Endothelial cell (in vitro differentiated cells): ENCODE results near the gene CLCF1. TPM values are rescaled to one million over a fixed set of nuclear protein-coding genes. Genes with fewer than 3 reads are reported as not detected.

Experiments used
- DNase-seq: peaks from one replicate; pipeline ENCODE4 v3.0.0; 2021; ENCODE audit warnings: low spot score
- H3K27ac Mint-ChIP-seq: one replicate; pipeline ENCODE4 v1.8.0; 2021; ENCODE audit warnings: mixed read lengths, inconsistent platforms; ENCODE audit not compliant: unreplicated experiment
- H3K27me3 Mint-ChIP-seq: one replicate; pipeline ENCODE4 v1.8.0; 2021; ENCODE audit warnings: mild to moderate bottlenecking, moderate library complexity, mixed read lengths, inconsistent platforms; ENCODE audit not compliant: unreplicated experiment
- H3K36me3 Mint-ChIP-seq: one replicate; pipeline ENCODE4 v1.8.0; 2021; ENCODE audit warnings: mild to moderate bottlenecking, low read depth, mixed read lengths, inconsistent platforms; ENCODE audit not compliant: unreplicated experiment
- H3K4me1 Mint-ChIP-seq: one replicate; pipeline ENCODE4 v1.8.0; 2021; ENCODE audit warnings: mild to moderate bottlenecking, mixed read lengths, inconsistent platforms; ENCODE audit not compliant: unreplicated experiment
- H3K4me3 Mint-ChIP-seq: one replicate; pipeline ENCODE4 v1.8.0; 2021; ENCODE audit warnings: mild to moderate bottlenecking, mixed read lengths, inconsistent platforms; ENCODE audit not compliant: unreplicated experiment
- H3K9me3 Mint-ChIP-seq: one replicate; pipeline ENCODE4 v1.8.0; 2021; ENCODE audit warnings: mixed read lengths, inconsistent platforms; ENCODE audit not compliant: unreplicated experiment
- total RNA-seq: library from RNA; stranded (reverse); fragmentation: NEBNext Ultra II Directional; extraction: Animal tissue kit (Norgen Biotek cat#: 25700); gene quantifications from one replicate; pipeline ENCODE4 v1.2.1, GENCODE V29; 2021; ENCODE audit not compliant: unreplicated experiment
- TF ChIP-seq, protein P1 (sequence below): fragments of 200-600 bp; sonication (generic); IDR thresholded peaks from one replicate; pipeline ENCODE4 v1.5.0; 2021; ENCODE audit warnings: antibody characterized with exemption; ENCODE audit not compliant: unreplicated experiment

The CLCF1 gene
- total RNA-seq, 1 donor from 2014 or later = 12.6 TPM

DNA sequence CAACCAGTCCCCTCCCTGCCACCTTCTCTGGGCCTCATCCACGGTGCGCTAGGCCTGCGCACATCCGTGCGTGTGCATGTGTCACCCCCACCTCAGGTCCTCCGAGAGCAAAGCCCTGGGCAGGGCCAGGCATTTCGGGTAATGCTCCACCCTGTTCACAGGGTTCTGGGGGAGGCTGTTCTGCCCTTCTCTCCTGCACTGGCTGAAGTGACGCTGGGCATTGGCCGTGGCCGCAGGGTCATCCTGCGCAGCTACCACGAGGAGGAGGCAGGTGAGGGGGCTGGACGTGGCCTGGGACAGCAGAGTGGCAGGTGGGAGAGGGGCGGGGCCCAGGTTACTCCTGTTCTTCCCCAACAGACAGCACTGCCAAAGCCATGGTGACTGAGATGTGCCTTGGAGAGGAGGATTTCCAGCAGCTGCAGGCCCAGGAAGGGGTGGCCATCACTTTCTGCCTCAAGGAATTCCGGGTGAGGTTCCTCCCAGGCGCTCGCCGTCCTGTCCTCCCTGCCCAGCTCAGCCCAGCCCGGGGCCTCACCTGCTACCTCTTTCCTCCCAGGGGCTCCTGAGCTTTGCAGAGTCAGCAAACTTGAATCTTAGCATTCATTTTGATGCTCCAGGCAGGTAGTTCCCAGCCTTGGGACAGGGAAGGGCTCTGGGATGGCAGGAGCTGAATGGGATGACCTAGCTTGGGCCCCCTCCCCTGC lies 22.3 kb upstream of the CLCF1 start:
- H3K27me3 Mint-ChIP-seq = peaks cover 17% of the 10 kb centered on the region
- no peak overlapping the region for H3K4me3 Mint-ChIP-seq
- H3K4me1 Mint-ChIP-seq = peaks cover 35% of the 10 kb centered on the region
- DNase-seq = no peak
- H3K27ac Mint-ChIP-seq = no peak overlapping the region
- H3K9me3 Mint-ChIP-seq = no peaks in the 10 kb centered on the region
- TF ChIP-seq, protein P1, sequence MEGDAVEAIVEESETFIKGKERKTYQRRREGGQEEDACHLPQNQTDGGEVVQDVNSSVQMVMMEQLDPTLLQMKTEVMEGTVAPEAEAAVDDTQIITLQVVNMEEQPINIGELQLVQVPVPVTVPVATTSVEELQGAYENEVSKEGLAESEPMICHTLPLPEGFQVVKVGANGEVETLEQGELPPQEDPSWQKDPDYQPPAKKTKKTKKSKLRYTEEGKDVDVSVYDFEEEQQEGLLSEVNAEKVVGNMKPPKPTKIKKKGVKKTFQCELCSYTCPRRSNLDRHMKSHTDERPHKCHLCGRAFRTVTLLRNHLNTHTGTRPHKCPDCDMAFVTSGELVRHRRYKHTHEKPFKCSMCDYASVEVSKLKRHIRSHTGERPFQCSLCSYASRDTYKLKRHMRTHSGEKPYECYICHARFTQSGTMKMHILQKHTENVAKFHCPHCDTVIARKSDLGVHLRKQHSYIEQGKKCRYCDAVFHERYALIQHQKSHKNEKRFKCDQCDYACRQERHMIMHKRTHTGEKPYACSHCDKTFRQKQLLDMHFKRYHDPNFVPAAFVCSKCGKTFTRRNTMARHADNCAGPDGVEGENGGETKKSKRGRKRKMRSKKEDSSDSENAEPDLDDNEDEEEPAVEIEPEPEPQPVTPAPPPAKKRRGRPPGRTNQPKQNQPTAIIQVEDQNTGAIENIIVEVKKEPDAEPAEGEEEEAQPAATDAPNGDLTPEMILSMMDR = no peak
- peaks cover 12% of the 10 kb centered on the region for H3K36me3 Mint-ChIP-seq

DNA sequence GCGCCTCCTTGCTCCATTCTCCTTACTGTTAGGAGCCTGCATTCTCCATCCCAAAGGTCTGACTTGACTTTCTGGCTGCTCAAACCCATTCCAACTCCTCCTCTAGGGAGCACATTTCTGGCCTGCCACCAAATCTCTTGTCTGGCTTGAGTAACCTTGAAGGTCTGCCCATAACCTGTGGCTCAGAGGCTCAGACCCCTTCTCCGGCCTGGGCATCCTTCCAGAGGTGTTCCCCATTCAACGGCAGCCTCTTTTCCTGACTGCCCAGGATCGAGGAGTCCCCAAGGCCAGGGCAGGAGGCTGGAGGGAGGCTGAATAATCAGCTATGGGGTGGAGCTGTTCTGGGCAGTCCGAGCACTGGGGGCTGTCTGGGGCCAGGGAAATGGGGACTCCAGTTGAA lies 20.6 kb upstream of the CLCF1 start:
- TF ChIP-seq, protein P1 = no peak
- peaks cover 32% of the 10 kb centered on the region for H3K4me1 Mint-ChIP-seq
- peak overlapping the region; percentile 30 for H3K4me3 Mint-ChIP-seq
- no peak overlapping the region for H3K27ac Mint-ChIP-seq
- no peak for DNase-seq
- H3K27me3 Mint-ChIP-seq = peaks cover 18% of the 10 kb centered on the region
- H3K36me3 Mint-ChIP-seq = peaks cover 12% of the 10 kb centered on the region
- no peaks in the 10 kb centered on the region for H3K9me3 Mint-ChIP-seq

DNA sequence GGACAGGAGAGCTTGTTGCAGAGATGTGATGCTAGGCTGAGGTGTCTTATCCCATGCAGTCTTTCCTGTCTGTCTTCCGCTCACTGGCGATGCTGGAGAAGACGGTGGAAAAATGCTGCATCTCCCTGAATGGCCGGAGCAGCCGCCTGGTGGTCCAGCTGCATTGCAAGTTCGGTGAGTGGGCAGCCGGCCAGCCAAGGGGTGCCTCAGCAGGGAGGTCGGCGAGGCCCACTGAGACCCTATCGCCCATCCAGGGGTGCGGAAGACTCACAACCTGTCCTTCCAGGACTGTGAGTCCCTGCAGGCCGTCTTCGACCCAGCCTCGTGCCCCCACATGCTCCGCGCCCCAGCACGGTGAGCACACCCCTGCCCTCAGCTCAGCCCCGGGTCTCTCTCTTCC lies 20.0 kb upstream of the CLCF1 start:
- TF ChIP-seq, protein P1 = no peak
- peak overlapping the region; percentile 30 for H3K4me3 Mint-ChIP-seq
- peaks cover 11% of the 10 kb centered on the region for H3K36me3 Mint-ChIP-seq

DNA sequence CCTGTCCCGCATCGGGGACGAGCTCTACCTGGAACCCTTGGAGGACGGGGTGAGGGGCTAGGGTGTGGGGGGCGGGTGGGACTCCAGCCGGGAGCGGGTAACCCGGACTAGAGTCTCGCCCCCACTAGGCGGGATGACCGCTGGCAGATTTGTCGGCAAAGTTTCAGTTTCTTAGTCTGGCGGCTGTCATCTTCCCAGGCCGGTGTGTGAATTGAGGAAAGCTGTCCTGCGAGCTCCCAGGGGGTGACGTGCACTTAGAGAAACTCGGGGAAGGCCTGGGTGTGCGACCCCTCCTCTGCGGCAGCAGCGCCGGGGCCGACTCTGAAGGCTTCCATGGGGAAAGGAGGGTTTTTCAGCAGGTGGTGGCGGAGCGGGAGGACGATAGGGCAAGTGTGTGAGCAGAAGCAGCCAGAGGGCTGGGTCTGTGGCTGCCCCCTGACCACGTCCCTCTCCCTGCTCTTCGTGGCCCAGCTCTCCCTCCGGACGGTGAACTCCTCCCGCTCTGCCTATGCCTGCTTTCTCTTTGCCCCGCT lies 18.9 kb upstream of the CLCF1 start:
- DNase-seq = no peak
- Mint-ChIP-seq H3K9me3 (no peaks in the 10 kb centered on the region), H3K4me3 (peak overlapping the region; percentile 91), H3K4me1 (peaks cover 27% of the 10 kb centered on the region), H3K36me3 (peaks cover 5% of the 10 kb centered on the region), H3K27ac (no peak overlapping the region), H3K27me3 (peaks cover 14% of the 10 kb centered on the region)
- TF ChIP-seq, protein P1 = no peak

More for the DNA sequence above, 20.0 kb upstream of the CLCF1 start:
- Mint-ChIP-seq H3K27me3 (peaks cover 18% of the 10 kb centered on the region), H3K27ac (no peak overlapping the region), H3K4me1 (peaks cover 32% of the 10 kb centered on the region), H3K9me3 (no peaks in the 10 kb centered on the region)
- DNase-seq = no peak
